Measurements from ENCODE around the gene ABHD2. TPM values are rescaled to one million over a fixed set of nuclear protein-coding genes. Genes with fewer than 3 reads are reported as not detected.

Gene ABHD2
- total and polyA plus RNA-seq, 4 donors, result 47.1 to 75.7 (median 65.2) TPM

DNA sequence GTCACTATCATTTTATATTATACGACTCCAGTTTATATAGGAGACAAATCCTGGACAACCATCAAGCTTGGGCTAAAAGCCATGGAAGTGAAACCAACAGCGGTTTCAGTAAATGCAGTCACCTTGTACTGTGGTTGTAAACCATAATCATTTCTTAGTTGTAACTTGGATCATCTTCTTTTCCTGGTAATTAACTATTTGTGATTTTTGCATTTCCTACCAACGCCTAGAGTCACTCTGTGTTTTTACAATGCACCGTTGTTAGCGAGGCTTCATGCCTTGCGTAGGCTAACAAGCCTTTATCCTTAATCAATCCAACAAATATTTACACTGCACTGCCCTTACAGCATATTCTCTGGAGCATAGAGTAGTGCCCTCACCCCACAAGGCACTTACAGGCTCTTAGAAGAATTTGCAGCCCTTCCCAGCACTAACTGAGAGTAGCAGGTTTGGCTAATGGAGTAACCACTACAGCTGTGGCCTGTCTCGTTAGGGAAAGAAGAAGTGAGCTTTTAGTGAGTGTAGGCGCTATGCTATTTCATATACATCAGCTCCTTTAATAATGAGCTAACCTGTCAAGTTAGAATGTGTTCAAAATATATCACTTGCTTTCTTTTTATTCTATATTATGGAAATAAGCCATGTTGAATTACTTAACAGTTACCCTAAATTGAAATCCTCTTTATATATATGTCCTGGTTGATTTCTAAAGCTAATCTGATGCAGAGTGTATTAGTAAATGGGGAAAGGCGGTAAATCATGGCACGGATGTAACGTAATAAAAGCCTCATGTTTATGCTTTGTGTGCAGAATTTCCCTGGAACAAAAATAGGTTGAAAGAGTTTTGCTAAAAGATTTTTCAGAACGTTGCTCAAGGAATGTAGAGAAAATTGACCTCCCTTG is 62.8 kb downstream of the ABHD2 start:
- Histone ChIP-seq H3K27ac (ENCODE audit: low read depth, low read length) (no peak overlapping the region), H3K36me3 (ENCODE audit: control insufficient read depth, insufficient read depth, low read length) (peaks cover 17% of the 10 kb centered on the region), H3K9me3 (ENCODE audit: control insufficient read depth, insufficient read depth, low read length) (no peaks in the 10 kb centered on the region), H3K4me1 (ENCODE audit: control insufficient read depth, insufficient read depth, low read length) (peaks cover 4% of the 10 kb centered on the region), H3K4me3 (ENCODE audit: low read depth, low read length) (no peak overlapping the region), H3K27me3 (ENCODE audit: control insufficient read depth, insufficient read depth, low read length) (no peaks in the 10 kb centered on the region)
- DNase-seq (ENCODE audit: low read depth in 4 of 6, low spot score in 6 of 6), result peak in 1 of 6 donors; percentile 55
- WGBS (ENCODE audit: insufficient coverage), result 89% methylated on average over 8 of the region's 12 CpGs

DNA sequence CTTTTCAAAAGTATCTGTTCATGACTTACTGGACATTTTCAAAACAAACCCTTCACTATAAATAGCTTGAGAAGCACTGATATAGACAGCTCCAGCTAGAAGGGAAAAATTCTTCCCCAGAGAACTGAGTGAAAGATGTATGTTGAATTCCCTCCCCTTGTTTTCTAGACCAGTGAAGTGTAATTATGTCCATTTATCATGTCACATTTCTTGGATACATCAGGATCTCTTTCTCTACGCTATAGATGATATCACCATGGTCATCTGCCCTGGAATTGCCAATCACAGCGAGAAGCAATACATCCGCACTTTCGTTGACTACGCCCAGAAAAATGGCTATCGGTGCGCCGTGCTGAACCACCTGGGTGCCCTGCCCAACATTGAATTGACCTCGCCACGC is 66.9 kb downstream of the ABHD2 start:
- H3K27me3 ChIP-seq (ENCODE audit: control insufficient read depth, insufficient read depth, low read length), result no peaks in the 10 kb centered on the region
- H3K4me3 ChIP-seq (ENCODE audit: low read depth, low read length), result no peak overlapping the region
- no peaks in the 10 kb centered on the region for H3K9me3 ChIP-seq (ENCODE audit: control insufficient read depth, insufficient read depth, low read length)
- no peak overlapping the region for H3K27ac ChIP-seq (ENCODE audit: low read depth, low read length)
- H3K4me1 ChIP-seq (ENCODE audit: control insufficient read depth, insufficient read depth, low read length), result no peaks in the 10 kb centered on the region
- WGBS (ENCODE audit: insufficient coverage), result 89% methylated on average over 10 of the region's 10 CpGs
- peaks cover 24% of the 10 kb centered on the region for H3K36me3 ChIP-seq (ENCODE audit: control insufficient read depth, insufficient read depth, low read length)
- no peak for DNase-seq (ENCODE audit: low read depth in 4 of 6, low spot score in 6 of 6)

DNA sequence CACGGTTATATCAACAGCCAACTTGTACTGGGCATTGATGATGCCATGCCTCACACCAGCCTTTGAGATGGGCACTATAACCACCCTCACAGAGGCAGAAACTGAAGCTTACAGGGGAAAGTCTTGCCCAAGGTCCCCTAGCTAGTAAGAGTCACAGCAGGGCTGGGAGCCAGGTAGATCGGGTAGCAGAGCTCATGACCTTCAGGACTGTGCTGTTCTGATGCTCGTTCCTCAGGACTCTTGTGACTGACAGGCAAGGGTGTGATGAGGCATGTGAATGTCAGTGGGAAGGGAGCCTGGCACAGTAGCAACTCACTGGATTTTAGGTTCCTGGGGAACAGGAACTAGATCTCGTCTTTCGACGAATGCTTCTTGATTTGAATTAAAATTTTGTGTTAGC is 67.4 kb downstream of the ABHD2 start:
- DNase-seq (ENCODE audit: low read depth in 4 of 6, low spot score in 6 of 6), result no peak
- 89% methylated on average over 3 of the region's 6 CpGs for WGBS (ENCODE audit: insufficient coverage)
- no peaks in the 10 kb centered on the region for H3K27me3 ChIP-seq (ENCODE audit: control insufficient read depth, insufficient read depth, low read length)
- H3K27ac ChIP-seq (ENCODE audit: low read depth, low read length), result no peak overlapping the region
- H3K9me3 ChIP-seq (ENCODE audit: control insufficient read depth, insufficient read depth, low read length), result no peaks in the 10 kb centered on the region
- no peaks in the 10 kb centered on the region for H3K4me1 ChIP-seq (ENCODE audit: control insufficient read depth, insufficient read depth, low read length)
- no peak overlapping the region for H3K4me3 ChIP-seq (ENCODE audit: low read depth, low read length)
- H3K36me3 ChIP-seq (ENCODE audit: control insufficient read depth, insufficient read depth, low read length), result peaks cover 24% of the 10 kb centered on the region

DNA sequence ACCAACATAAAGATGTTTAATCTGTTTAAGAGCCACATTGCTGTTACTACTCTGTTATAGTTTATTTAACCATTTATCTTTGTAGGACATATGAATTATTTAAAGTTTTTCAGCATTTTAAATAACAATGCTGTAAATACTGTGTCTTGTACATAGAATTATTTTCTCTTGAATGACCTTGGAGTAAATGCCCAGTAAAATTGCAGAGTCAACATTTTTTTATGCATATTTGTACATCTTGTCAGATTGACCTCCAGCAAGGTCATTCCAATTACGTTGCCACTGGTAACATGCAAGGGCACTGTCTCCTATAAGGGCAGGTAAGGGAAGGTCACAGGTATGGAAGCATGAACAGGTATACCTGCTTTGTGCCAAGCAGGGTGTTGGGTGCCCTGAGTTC is 68.8 kb downstream of the ABHD2 start:
- no peaks in the 10 kb centered on the region for H3K27me3 ChIP-seq (ENCODE audit: control insufficient read depth, insufficient read depth, low read length)
- no peaks in the 10 kb centered on the region for H3K9me3 ChIP-seq (ENCODE audit: control insufficient read depth, insufficient read depth, low read length)
- peaks cover 19% of the 10 kb centered on the region for H3K36me3 ChIP-seq (ENCODE audit: control insufficient read depth, insufficient read depth, low read length)
- DNase-seq (ENCODE audit: low read depth in 4 of 6, low spot score in 6 of 6), result no peak
- H3K4me3 ChIP-seq (ENCODE audit: low read depth, low read length), result no peak overlapping the region
- no peak overlapping the region for H3K27ac ChIP-seq (ENCODE audit: low read depth, low read length)
- 100% methylated on average over 1 of the region's 1 CpG for WGBS (ENCODE audit: insufficient coverage)
- H3K4me1 ChIP-seq (ENCODE audit: control insufficient read depth, insufficient read depth, low read length), result no peaks in the 10 kb centered on the region

DNA sequence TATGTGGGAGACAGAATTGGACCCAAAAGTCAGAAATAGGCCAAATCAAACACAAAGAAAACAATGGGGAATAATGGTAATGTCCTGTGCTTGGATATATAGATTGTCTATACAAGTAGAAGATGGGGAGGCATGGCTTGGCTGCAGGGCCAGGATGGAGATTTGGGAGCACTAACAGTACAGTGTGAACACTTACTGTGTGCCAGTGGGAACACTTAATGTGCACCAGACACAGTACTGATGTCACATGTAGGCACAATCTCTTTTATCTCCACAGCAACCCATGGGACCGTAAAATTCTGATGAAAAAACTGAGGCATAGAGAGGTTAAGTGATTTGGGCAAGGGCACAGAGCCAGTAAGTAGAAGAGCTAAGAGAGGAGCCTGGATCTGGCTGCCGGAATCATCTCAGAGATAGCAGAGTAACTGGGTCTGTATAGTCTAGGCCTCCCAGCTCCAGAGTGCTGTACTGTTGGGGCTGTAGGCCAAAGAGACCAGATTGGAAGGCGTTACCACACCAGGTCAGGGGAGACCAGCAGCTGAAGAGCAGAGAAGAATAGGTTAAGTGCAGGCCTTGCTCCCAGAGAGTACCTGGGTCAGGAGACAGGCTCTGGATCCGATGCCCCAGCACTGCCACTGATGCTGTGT is 69.8 kb downstream of the ABHD2 start:
- no peaks in the 10 kb centered on the region for H3K27me3 ChIP-seq (ENCODE audit: control insufficient read depth, insufficient read depth, low read length)
- H3K9me3 ChIP-seq (ENCODE audit: control insufficient read depth, insufficient read depth, low read length), result no peaks in the 10 kb centered on the region
- no peak overlapping the region for H3K27ac ChIP-seq (ENCODE audit: low read depth, low read length)
- H3K4me1 ChIP-seq (ENCODE audit: control insufficient read depth, insufficient read depth, low read length), result no peaks in the 10 kb centered on the region
- no peak for DNase-seq (ENCODE audit: low read depth in 4 of 6, low spot score in 6 of 6)
- H3K36me3 ChIP-seq (ENCODE audit: control insufficient read depth, insufficient read depth, low read length), result peaks cover 16% of the 10 kb centered on the region
- H3K4me3 ChIP-seq (ENCODE audit: low read depth, low read length), result no peak overlapping the region
- WGBS (ENCODE audit: insufficient coverage), result 60% methylated on average over 4 of the region's 4 CpGs

DNA sequence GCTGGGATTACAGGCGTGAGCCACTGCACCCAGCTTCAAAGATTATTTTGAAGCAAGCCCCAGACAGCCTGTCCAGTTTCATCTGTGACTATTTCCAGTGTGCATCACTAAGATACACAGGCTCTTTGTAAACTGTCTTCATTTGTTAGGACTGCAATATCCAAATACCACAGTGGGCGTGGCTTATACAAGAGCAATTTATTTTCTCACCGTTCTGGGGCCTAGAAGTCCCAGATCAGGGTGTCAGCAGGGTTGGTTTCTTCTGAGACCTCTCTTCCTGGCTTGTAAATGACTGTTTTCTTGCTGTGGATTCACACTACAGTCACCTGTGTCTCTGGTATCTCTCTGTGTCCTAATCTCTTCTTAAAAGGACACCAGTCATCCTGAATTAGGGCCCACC is 73.4 kb downstream of the ABHD2 start:
- Histone ChIP-seq H3K27me3 (ENCODE audit: control insufficient read depth, insufficient read depth, low read length) (no peaks in the 10 kb centered on the region), H3K27ac (ENCODE audit: low read depth, low read length) (no peak overlapping the region), H3K4me3 (ENCODE audit: low read depth, low read length) (no peak overlapping the region), H3K4me1 (ENCODE audit: control insufficient read depth, insufficient read depth, low read length) (peaks cover 16% of the 10 kb centered on the region), H3K9me3 (ENCODE audit: control insufficient read depth, insufficient read depth, low read length) (no peaks in the 10 kb centered on the region), H3K36me3 (ENCODE audit: control insufficient read depth, insufficient read depth, low read length) (peaks cover 3% of the 10 kb centered on the region)
- 83% methylated on average over 3 of the region's 3 CpGs for WGBS (ENCODE audit: insufficient coverage)
- no peak for DNase-seq (ENCODE audit: low read depth in 4 of 6, low spot score in 6 of 6)

DNA sequence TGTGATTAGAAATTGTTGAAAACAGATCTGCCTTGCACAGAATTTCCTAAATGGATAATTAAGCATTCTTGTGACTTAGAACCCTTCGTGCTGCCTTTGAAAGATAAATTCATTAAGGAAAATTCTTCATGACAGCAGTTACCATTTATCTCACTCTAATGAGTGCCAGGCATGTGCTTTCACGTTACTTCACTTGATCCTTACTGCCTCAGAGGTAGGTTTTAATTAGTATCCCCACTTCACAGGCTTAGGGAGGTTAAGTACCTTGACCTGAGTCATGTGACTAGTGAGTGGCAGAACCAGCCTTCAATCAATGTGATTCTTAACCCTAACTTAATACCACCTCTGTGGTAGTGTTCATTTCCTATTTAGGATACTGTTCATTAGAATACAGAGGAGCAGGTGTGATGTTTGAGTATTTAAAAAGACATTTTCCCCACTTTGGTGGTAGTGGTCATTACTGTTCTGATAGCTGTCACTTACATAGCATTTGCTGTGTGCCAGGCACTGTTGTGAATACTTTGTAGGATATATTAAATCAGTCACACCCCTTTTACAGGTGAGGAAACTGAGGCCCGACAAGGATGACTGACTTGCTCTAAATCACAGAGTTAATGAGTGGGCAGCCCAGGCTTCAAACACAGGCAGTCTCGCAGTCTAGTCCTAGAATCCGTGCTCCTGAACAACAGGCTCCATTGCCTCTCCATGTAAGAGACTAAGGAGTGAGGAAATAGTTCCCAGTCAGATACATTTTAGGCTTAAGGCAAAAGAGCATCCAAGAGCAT is 75.2 kb downstream of the ABHD2 start:
- DNase-seq (ENCODE audit: low read depth in 4 of 6, low spot score in 6 of 6), result no peak
- H3K27ac ChIP-seq (ENCODE audit: low read depth, low read length), result no peak overlapping the region
- no peaks in the 10 kb centered on the region for H3K27me3 ChIP-seq (ENCODE audit: control insufficient read depth, insufficient read depth, low read length)
- WGBS (ENCODE audit: insufficient coverage), result 100% methylated on average over 1 of the region's 5 CpGs
- peaks cover 19% of the 10 kb centered on the region for H3K4me1 ChIP-seq (ENCODE audit: control insufficient read depth, insufficient read depth, low read length)
- H3K36me3 ChIP-seq (ENCODE audit: control insufficient read depth, insufficient read depth, low read length), result peaks cover 3% of the 10 kb centered on the region
- no peak overlapping the region for H3K4me3 ChIP-seq (ENCODE audit: low read depth, low read length)
- no peaks in the 10 kb centered on the region for H3K9me3 ChIP-seq (ENCODE audit: control insufficient read depth, insufficient read depth, low read length)

DNA sequence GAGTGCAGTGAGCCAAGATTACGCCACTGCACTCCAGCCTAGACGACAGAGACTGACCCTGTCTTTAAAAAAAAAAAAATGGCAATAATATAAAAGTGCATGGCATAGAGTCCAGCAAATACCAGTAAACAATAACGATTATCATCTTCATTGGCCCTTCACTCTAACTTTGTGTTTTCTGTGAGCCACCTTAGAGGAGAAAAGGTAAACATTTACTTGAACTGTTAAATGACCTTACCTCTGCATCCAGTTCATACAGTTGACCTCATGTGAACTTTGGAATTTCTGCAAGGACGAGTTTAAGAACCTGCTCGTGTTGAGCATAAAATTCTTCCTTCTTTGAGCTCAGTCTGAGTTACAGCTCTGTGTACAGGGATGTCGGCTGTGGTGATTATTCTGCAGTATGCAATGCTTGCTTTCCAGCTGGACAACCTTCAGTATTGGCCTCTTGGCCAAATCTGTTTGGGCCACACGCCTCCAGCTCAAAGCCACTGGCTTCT is 76.5 kb downstream of the ABHD2 start:
- H3K27me3 ChIP-seq (ENCODE audit: control insufficient read depth, insufficient read depth, low read length), result no peaks in the 10 kb centered on the region
- no peaks in the 10 kb centered on the region for H3K36me3 ChIP-seq (ENCODE audit: control insufficient read depth, insufficient read depth, low read length)
- no peak overlapping the region for H3K27ac ChIP-seq (ENCODE audit: low read depth, low read length)
- 45% methylated on average over 3 of the region's 7 CpGs for WGBS (ENCODE audit: insufficient coverage)
- peak in 1 of 6 donors; percentile 38 for DNase-seq (ENCODE audit: low read depth in 4 of 6, low spot score in 6 of 6)
- H3K4me3 ChIP-seq (ENCODE audit: low read depth, low read length), result no peak overlapping the region
- peaks cover 19% of the 10 kb centered on the region for H3K4me1 ChIP-seq (ENCODE audit: control insufficient read depth, insufficient read depth, low read length)
- no peaks in the 10 kb centered on the region for H3K9me3 ChIP-seq (ENCODE audit: control insufficient read depth, insufficient read depth, low read length)

DNA sequence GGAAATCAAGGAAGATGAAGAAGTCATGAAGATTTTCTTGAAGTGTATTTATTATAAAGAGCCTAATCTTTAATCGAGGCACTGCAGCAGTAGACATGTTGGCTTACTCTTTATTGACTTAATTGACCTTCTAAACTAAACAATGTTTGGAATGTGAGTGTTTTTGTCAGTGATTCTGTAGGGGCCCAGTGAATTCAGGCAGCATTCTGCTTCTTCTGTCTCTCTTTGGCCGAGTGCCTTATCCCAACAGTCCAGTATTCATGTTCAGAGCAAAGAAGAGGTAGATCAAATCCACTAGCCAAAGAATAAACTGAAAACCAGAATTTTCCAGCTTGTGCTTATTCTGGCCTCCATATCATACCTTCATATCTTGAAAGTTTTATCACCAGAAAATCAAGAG is 77.4 kb downstream of the ABHD2 start:
- Histone ChIP-seq H3K4me1 (ENCODE audit: control insufficient read depth, insufficient read depth, low read length) (peaks cover 19% of the 10 kb centered on the region), H3K9me3 (ENCODE audit: control insufficient read depth, insufficient read depth, low read length) (no peaks in the 10 kb centered on the region), H3K27me3 (ENCODE audit: control insufficient read depth, insufficient read depth, low read length) (no peaks in the 10 kb centered on the region), H3K36me3 (ENCODE audit: control insufficient read depth, insufficient read depth, low read length) (no peaks in the 10 kb centered on the region), H3K4me3 (ENCODE audit: low read depth, low read length) (no peak overlapping the region), H3K27ac (ENCODE audit: low read depth, low read length) (peak overlapping the region; percentile 70)
- no CpG with 5 or more reads among the region's 2 CpGs for WGBS (ENCODE audit: insufficient coverage)
- DNase-seq (ENCODE audit: low read depth in 4 of 6, low spot score in 6 of 6), result peak in 2 of 6 donors; percentile 41 to 53
